HG02610 (cell line): ENCODE results near the gene RHBDD1.
A peak's percentile ranks its signal among the peaks of the same experiment; 100 is the strongest.

ENCODE experiments used
- ATAC-seq: cut with Tn5 transposase; IDR thresholded peaks from one replicate; pipeline ENCODE4 v1.9.1; 2021; ENCODE audit warnings: mild to moderate bottlenecking, moderate library complexity; ENCODE audit not compliant: unreplicated experiment

Gene RHBDD1

DNA sequence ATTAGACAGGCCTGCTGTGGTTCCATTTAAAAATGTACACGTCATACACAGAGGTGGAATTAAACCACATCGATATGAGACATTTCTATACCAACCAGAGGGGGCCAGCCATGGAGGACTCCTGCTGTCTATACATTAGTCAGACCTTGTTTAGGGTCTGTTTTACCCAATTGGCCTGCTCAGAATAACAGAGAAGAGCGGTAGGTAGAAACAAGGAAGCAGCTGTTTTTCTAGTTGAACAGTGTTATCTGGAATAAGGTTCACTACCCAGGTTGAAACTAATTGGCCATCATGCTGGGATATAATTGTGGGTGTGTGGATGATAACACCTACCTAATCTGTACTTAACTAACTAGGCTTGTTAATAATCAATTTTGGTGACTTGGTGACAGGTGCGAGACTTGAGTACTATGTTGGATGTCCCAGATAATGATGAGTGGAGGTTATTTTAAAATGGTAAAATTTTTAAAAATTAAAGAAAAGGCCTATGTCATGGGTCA lies 47.5 kb downstream of the RHBDD1 start:
- no peak for ATAC-seq

DNA sequence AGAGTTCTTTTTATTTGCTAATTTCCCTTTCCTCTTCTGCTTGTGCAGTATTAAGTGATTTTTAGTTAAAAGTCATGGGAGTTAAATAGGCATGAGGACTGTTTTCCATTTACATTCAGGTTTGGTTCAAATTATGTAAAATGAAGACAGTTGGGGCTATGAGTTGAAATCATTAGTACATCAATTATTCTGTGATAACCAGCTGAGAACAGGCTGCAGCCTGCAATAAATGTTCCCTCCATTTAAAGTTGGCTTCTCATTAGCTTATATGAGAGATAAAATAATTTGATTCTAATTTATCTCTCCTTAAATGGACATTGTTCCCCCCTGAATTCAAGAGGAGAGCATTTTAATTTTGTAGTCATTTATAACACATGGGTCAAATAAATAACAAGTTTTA lies 48.3 kb downstream of the RHBDD1 start:
- ATAC-seq: no peak

DNA sequence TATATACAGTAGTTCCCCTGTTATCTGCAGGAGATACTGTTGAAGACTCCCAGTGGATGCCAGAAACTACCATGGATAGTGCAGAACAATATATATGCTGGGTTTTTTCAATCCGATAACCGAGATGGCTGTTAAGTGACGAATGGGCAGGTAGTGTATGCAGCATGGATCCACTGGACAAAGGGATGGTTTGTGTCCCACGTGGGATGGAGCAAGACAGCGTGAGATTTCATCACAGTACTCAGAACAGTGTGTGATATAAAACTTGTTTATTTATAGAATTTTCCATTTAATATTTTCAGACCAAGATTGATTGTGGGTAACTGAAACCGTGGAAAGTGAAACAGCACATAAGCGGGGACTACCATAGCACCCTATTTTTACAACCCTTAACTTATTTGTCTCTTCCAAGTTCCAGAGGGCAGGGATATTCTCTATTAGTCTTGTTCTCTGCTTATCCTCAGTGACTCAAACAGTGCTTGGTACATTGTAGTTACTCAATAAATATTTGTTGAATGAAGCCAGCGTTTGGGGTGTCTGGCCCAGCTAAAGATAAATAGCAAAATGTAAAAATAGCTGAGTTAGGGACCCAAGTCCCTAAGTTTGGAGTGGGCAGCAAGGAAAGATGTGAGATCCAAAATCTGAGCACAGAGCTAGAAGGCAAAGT lies 50.0 kb downstream of the RHBDD1 start:
- ATAC-seq: no peak

DNA sequence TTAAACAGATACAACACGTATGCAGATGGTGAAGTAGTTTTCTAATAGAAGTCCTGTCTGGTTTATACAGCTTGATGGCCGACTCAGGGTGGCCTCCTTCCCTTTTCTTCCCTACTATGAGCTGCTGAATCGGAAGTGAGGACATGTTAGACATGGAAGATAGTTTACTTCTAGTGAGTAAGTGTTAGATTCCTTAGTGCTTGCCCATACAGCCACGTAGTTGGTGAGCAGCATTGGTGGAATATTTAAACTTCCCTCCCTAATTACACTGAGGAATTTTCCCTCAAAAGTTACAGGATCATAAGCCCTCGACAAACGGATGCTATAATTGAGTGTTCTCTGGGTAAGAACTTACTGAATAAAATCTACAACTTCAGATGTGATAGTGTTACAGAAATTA lies 52.1 kb downstream of the RHBDD1 start:
- no peak for ATAC-seq

DNA sequence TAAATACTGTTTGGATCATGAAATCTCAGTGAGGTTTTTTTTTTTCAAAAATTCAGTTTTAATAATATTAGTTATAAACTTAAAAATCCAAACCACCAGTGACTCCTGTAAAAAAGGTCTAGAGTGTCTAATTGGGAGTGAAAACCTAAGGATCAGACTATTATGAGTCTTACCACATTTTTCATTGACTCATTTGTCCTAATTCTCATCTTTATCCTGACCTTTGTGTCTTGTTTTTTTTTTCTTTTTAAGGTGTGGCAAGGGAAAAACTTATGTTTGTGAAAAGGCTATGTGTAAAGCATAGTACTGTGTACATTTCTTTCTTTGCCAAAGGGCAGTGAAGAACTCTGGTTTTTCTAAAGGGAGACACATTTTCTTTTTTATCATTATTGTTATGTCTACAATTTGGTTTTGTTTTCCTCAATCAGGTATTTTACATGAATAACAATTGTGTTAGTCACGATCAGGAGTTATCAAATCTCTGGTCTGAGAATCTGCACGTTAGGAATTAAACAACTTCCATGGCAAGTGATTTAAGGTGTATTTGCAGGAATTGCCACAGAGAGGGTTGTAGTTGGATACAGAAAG lies 52.6 kb downstream of the RHBDD1 start:
- no peak for ATAC-seq

DNA sequence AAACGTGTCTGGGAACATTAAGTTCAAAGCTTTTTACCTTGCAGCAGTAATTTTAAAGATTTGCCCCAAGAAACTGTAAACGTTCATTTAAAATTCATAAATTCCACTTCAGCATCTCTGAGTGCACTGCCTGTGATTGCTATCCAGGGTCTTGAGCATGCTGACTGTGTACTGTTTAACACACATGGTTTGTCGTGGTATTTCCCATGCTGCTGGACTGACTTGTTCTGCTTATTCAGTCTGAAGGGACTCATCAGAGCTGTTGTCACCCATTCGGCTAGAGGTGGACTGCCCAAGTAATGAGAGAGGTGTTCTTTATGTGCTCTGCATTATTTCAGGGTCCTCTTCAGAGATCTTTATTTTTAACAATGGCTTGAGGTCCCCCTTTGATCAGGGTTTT lies 53.1 kb downstream of the RHBDD1 start:
- no peak for ATAC-seq

DNA sequence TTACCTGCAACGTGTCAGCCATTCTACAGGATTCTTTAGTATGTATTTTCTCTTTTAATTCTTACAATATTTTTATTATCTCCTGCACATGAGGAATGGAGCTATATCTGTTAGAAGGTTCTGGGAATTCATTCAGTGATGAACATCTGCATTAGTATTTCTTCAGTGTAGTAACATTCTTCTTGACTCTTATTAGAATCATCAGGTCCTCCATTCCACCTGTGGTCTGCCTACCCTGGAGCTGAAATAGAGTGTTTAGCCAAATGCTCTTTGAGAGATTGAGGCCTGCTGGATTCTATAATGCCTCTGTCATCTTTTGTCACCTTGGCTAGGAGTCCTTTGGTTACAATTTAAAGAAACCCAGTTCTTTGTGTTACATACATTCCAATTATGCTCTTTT lies 54.4 kb downstream of the RHBDD1 start:
- no peak for ATAC-seq

DNA sequence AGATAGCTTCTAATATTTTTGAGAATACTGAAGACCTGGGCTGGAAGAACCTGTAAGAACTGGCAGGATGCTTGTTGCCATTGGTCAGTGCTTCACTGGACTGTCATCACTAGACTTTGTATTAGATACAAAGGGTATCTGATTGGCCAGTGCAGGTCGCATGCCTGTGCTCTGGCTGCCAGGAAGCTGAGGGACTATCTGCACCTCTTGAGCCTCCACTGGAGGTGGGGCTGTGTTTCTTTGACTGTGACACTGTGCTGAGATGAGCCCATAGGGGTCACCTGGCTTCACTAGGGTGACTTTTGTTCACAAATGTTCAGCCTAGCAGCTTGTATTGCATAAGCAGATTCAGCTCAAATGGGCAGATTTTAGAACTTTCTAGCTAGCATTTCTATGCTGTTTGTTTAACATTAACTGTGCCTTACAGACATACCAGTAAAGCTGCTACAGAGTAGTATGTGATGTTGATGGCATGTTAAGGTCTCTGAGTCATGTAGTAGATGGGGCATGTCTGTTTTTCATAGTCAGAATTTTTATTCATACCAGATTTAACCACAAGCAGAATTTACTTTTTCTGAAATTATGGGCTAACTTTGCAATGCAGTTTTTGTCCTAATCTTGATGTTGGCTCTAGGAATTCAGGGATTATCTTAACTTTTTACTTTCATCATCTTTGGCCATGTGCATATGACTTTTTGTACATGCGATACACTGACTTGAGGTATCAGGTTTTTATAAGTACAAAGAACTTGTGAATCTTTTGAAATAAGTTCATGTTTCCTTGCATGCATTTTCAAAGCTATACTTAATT lies 56.1 kb downstream of the RHBDD1 start:
- no peak for ATAC-seq

DNA sequence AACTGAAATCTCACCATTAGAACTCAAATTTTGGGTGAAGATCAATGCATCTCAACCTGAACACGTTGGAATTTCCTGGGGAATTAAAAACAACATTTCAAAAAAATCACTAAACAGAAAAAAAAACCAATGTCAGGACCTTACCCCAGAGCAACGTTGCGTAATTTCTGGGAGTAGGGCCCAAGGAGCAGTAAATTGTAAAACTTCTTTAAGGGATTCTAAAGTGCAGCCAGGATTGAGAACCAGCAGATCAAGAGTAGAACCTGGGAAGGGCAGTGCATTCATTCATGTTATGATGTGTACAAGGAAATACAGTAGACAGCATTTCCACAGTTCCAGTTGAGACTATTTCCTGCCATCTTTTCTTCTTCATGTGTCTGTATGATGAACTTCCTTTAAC lies 56.9 kb downstream of the RHBDD1 start:
- no peak for ATAC-seq

DNA sequence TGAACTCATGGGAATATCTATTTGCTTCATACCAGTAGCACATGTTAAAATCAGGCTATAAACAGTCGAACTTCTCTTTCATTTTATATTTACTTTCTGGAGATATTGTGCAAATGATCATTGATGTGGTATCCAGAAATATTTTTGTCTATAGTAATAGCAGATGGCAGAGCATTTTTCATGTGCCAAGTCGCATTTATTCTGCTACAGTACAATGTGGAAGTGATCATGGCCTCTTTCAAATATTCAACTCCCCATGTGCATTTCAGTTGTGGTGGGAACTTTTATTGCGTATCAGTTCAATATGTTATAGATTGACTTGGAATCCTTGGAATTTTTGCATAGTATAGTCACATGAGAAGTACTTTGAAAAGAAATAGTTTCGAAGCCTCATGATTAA lies 57.4 kb downstream of the RHBDD1 start:
- ATAC-seq: no peak

DNA sequence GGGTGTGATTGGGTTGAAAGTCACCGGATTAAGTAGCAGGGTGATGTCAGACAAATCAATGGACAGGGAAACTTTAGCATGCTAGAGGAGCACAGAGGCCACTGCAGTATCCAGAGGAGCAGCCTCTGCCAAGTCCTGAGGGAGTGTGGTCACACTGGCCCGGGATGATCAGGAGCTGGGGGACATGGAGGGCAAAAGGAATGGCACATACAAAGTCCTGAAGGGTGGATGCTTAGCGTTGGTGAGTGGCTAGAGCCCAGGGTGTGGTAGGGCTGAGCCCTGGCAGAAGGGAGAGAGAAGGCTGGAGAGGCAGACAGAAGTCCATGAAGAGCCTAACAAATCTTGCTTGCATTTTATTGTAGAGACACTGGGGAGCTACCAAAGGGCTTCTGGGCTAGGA lies 58.9 kb downstream of the RHBDD1 start:
- ATAC-seq: no peak

DNA sequence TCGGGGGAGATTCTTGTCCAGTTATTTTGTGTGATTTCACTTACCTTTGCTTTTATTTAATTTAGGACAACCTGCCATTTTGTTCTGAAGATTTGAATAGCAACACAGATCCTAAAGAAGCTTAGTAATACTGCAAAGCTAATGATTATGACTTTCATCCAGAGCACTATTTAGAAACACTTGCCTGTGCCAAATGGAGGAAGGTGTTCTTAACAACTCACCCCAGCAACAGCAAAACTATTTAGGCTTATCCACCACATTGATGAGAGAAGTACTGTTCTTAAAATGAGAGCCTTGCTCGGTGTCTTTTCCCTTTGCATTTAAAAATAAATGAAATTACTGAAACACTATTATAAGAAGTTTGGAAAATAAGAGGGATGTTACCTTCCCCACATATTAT lies 59.7 kb downstream of the RHBDD1 start:
- no peak for ATAC-seq

DNA sequence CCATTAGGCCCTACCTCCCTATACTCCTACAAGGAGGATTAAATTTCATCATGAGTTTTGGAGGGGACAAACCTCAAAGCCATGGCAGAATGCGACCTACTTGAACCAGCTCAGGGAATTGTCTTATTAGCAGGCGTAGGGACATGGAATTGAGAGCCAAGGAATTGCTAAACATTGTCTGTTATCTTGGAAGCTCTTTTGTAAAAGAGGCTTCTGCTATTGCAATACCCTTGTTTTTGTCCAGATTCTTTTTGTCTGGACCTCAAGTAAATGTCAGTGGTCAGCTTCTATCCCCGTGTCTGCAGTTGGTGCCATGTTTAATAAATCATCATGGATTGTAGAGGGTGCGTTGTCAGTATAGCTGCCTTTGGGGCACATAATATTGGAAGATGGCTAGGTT lies 62.3 kb downstream of the RHBDD1 start:
- no peak for ATAC-seq

DNA sequence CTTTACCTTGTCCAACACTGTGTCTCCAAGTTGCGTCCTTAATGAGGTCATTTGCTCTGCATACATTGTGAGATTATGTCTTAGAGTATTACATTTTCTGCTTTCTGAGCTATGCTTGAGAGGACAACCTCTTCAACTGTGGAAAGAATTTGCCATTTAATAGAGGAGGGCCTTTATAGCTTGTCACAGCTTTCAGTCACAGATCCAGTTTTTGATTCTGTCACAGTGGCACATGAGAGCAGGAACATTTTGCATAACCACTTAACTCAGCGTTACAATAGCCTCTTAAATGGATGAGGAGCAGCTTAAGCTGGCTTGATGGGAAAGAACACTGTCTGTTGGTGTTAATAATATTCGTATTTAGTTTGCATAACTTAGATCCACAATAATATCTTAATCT lies 63.0 kb downstream of the RHBDD1 start:
- ATAC-seq: no peak

DNA sequence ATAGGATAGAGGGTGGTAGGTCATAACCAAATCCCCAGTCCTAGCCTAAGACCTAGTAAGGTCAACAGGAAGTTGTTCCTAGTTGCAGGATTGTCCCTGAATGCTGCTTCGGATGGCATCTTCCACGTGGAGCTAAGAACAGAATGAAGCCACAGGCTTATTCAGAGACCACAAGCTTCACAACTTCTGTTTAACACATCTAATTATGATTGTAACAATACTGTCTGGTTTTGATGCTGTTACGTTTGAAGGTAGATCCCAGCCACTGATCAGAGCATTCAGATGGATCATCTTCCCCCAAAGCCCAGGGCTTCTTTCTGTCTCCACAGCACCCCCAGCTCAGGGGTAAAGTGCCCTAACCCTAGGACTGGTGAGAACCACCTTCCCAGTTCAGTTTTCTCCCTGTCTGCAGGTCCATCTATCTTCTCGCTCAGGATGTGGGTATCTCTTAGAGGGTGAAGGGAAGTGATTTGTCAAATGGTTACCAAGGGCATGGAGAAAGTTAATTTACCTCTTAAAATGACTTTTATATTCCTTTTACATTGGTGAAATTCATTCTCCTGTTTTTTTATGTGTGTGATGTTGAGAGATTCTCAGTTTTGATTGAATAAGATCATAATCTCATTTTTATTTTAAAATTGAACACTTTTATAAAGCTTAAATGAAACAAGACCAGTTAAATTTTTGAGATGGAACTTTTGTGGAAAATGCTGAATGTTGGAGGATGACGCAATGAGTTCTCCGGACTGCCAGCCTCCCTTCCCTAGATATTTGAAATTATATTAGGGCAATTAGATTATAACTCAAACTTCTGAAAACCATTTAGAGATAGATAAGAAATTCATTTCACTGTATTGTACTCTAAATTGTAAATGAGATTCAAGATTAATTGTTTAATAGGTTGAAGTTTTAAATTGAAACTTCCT lies 66.5 kb downstream of the RHBDD1 start:
- no peak for ATAC-seq

DNA sequence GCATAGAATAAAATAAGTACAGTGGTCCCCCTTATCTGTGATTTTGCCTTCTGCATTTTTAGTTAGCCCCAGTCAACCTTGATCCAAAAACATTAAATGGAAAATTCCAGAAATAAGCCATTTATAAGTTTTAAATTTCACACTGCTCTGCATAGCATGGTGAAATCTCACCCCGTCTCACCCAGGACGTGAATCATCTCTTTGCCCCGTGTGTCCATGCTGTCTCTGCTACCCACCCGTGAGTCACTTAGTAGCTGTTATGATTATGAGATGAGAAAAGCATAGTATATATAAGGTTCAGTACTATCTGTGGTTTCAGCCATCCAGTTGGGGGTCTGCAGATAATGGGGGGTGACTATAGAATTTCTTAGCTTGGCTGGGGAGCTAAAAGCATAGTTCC lies 67.3 kb downstream of the RHBDD1 start:
- no peak for ATAC-seq

DNA sequence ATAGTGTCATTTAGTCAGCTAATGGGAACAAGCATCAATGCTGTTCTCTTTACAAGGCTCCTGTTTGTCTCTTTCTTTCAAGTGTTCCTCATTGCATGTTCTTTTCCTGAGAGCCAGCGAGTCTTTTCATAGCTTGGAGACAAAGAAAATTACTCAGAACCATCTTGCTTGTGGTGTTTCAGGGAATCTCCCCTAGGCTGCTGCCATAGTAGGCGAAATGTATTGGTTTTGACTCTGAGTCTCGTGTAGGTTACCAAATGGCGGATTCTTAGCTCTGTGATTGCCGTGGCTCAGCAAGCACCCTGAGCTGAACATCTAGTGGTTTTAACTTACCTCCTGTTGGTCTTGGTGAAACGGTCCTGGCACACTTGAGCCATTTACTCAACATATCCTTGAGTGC lies 68.7 kb downstream of the RHBDD1 start:
- peak; percentile 66 for ATAC-seq

DNA sequence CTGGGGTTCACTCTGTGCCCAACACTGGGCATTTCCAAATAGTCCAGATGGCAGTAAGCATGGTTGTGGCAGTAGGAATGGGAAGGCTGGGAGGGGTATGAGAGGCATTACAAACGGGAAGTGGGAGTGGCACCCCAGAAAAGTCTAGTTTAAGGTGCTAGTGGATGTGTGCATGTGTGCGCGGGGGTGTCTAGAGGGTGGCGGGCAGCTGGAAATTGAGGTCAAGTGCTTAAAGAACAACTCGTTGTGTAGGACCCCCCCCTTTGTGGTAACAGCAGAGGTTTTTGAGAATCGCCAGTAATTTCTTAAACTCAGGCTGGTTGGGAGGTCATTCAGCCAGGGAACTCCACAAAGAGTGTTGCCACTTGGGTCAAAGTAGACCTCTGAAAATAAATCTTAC lies 69.9 kb downstream of the RHBDD1 start:
- peak; percentile 14 for ATAC-seq

DNA sequence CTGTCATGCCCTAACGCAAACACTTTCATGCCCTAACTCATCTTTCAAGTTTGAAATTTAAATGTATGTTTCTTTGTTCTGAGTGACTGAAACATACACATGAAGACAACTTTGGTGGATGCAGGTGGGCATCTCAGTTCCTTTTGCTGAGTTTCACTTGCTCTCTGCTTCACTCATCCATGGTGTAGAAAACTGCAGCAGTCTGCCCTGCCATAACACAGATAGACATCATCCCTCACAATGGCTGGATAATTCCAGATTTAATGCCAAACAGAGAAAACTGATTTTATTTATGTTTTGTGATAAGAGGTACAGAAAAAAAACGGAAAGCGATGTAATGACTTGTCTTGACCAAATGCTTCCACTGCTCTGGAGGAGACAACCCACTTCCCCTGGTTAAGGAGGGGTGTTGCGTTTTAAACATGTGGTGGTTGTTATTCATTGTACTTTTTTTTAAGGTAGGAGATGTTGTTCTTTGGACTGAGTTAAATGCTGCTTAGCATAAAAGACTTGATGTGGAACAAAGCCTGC lies 70.4 kb downstream of the RHBDD1 start:
- ATAC-seq: peak; percentile 68

DNA sequence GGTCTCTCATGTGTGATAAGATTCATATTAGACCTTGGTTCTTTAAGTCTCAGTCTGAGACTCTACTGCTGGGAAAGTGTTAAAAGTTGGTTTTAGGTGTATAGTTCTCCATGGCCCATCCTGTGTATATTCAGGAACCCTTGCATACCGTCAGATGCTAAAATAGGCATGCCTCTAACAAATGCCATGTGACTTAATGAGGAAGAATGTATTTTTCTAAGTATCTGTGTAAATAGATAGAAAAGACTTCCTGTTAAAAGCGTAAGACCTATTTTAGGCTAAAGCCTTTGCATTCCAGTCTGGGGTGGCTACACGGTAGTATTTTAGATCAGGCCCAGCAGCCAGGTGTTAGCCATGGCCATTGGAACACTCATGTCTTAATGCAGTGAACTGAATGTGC lies 73.3 kb downstream of the RHBDD1 start:
- no peak for ATAC-seq

DNA sequence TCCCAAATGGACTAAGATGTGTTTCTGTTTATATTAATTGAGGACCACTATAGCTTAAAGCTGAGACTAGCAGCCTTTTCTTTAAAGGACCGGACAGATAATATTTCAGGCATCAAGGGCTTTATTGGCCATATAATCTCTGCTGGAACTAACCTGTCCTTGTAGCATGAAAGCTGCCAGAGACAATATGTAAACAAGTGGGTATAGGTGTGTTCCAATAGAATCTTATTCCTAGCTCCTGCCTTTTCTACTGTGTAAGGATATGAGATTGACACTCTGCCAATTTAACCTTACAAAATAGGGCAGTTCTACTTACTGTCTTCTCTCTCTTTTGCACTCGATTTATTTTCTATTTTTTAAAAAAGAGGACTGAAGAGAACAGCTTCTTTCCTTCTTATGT lies 74.0 kb downstream of the RHBDD1 start:
- no peak for ATAC-seq
